GM12801 (cell line): ENCODE results near the gene NUDT14.

Source experiments
- CTCF ChIP-seq: IDR thresholded peaks from one replicate; pipeline ENCODE4 v1.5.1; 2011; ENCODE audit warnings: control low read depth; ENCODE audit not compliant: insufficient read length; ENCODE audit errors: extremely low read depth

NUDT14 gene

DNA sequence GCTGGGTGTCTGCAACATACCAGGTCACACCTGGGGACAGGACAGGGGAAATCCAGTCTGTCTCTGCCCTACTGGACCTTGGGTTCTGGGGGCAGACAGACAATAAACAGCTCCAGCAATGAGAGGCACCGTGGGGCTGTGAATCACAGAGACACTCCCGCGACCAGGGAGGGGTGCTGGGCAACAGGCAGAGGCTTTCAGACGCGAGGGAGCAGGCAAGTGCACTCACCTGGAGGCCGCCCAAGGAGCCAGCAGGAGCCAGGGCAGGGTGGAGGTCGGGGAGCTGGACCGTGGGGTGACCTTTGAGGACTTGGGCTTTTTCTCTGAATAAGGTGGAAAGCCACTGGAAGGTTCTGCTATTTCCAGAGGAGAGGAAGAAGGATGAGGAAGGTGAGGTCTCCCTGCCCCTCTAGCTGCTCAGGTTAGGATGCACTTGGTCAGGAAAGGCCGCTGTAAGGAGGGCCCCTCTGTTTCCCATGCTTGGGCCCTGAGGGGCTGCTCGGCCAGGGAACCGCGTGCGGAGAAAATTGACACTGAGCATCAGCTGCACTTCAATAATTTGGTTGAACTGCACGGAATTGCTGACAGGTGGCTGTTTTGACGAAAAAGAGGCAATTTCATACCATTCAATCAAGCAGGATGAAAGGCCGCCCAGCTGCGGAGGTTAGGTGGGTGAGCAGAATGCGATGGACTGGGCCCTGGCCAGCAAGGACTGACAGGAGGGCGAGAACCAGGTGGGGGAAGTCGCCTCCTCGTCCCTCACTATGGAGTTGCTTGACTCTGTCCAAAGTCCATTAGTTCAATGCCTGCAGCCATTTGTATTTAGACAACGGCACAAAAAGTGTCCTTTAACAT lies 54.8 kb downstream of the NUDT14 start:
- no peak for TF ChIP-seq CTCF

DNA sequence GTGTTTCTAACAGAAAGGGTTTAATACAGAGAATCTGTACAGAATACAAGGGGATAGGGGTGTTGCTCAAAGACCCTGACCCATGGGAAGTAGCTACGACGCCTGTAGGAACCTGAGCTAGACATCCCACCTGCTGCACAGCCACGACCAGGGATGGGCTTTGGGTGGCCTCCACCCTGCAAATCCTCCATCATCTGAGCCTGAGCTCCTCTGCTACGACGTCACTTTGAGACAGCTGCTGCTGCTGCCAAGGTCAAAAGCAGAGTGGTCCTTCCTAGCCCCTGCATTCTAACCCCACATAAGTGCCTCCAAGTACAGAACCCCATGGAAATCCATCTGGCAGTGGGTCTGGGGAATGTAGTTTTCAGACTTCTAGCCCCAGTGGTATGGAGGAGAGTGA lies 56.3 kb downstream of the NUDT14 start:
- no peak for TF ChIP-seq CTCF

GRCh38 chr14:105123981-105124765 lies 56.9 kb downstream of the NUDT14 start:
- TF ChIP-seq CTCF, result no peak

DNA sequence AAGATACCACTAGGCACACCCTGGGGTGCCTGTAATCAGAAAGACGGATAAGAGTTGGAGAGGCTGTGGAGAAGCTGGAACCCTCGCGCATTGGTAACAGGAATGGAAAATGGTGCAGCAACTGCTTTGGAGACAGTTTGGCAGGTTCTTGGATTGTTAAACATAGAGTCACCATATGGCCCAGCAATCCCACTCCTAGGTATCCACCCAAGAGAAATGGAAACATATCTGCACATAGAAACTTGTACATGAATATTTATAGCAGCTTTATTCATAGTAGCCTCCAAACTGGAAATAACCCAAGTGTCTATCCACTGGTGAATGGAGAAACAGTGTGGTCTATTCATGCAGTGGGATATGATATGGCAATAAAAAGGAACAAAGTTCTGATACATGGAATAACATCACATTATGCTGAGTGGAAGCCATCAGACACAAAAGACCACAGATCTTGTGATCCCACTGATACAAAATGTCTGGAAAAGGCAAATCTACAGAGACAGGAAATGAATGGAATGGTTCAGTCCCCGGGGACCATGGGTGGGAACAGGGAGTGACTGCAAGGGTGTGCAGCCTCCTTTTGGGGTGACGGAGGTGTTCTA lies 57.9 kb downstream of the NUDT14 start:
- no peak for TF ChIP-seq CTCF
